ENCODE results near the gene ITPR3.

- TF ChIP-seq POLR2A (IDR thresholded peaks at IDR 0.05) (no peak), CTCF (IDR thresholded peaks at IDR 0.05) (no peak), POLR2AphosphoS5 (IDR thresholded peaks at IDR 0.05) (no peak)
Observed at GRCh38 chr6:33689148-33689494, 68.0 kb downstream of the ITPR3 start.

Data from transverse colon (tissue), 4 donors.